Left renal cortex interstitium (tissue), 4 donors: ENCODE measurements around the gene IRF8. TPM values are rescaled to one million over a fixed set of nuclear protein-coding genes. Genes with fewer than 3 reads are reported as not detected.
"Not testable (repeated sequence)": the region's sequence is repeated elsewhere in the genome, so short reads cannot be mapped to it uniquely, and the experiment has no call there.

Experiments
- DNase-seq, 4 donors: peaks; one replicate each; pipeline ENCODE4 v3.0.0-alpha.2; 2013; ENCODE audit warnings: low read depth in 4 of 4, low spot score in 2 of 4, missing footprints in 1 of 4
- polyA plus RNA-seq, 4 donors: library from polyadenylated mRNA; unstranded; fragments of 120-200 nt; gene quantifications; one replicate each; pipeline ENCODE4 v1.2.1, GENCODE V29; 2013; ENCODE audit not compliant: insufficient read length in 4 of 4

IRF8 gene
- polyA plus RNA-seq, 4 donors: 3.9 to 6.6 (median 5.8) TPM

- no peak for DNase-seq
These were observed 31.8 kb upstream of the IRF8 start for GRCh38 chr16:85867189-85867588.

- DNase-seq: no peak
These were observed 30.5 kb upstream of the IRF8 start for GRCh38 chr16:85868495-85868894.

- no peak for DNase-seq
These were observed 29.8 kb upstream of the IRF8 start for GRCh38 chr16:85869206-85869605.

DNA sequence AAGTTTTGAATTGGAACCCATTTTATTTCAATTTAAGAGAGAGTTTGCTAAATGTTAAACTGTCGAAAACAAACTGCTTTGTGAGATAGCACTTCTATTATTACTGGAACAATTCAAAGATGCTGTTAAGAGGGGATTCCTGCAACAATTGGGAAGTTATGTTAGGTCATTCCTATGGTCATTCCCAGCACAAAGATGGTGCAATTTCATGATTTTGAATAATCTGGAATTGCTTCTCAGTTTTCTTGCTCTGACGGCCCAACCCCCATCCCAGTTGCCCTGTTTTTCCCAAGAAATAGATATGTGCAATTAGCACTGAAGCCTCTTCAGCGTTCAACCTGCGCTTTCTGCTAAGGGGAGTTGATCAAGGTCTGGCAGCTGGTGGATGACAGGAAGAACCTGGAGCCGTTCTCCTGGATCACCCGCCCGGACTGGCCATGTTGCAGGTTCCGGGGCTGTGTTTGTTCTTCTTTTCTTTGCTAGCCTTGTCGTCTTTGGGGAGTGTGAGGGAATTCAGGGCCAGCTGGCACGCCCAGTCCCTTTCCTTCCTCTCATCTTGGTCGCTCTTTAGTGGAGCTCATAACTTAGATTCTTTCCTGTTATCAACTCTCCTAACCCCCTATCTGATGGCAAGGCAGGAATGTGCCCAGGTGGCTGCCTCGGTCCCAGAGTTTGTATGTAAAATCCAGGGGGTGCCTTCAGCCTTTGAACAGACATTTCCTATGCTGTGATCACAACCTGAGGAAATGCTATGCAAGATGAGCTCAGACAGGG, 29.0 kb upstream of the IRF8 start:
- no peak for DNase-seq

DNA sequence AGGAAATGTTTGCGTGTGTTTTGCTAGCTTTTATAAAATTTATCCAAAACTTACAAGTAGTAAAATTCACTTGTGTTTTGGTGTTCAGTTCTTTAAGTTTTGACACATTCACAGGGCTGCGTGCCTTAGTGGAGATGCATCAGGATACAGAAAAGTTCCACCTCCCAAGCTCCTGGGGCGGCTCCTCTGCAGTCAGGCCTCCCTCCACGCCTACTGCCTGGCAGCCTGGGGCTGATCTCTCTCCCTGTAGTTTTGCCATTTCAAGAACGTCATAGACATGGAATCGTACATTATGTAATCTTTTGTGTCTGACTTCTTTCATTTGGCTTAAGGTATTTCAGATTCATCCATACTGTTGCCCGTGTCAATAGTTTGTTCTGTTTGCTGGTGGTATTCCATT, 27.2 kb upstream of the IRF8 start:
- DNase-seq: no peak

- no peak for DNase-seq
These were observed 26.2 kb upstream of the IRF8 start for GRCh38 chr16:85872734-85873133.

GRCh38 chr16:85873153-85873552, 25.8 kb upstream of the IRF8 start:
- DNase-seq: no peak

DNA sequence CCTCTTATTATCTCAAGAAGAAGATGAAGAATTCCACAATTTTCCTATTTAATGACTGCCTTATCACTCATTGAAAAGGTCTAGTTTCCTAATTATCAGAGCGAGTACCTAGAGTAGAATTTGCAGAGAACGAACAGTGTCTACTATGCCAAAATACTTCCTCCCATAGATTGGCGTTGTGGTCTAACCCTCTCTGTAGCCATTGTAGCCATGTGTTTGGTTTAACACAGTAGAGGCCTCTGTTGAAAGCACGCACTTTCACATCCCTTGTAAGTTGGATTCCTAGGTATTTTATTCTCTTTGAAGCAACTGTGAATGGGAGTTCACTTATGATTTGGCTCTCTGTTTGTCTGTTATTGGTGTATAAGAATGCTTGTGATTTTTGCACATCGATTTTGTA, 24.9 kb upstream of the IRF8 start:
- DNase-seq: not testable (repeated sequence)

DNA sequence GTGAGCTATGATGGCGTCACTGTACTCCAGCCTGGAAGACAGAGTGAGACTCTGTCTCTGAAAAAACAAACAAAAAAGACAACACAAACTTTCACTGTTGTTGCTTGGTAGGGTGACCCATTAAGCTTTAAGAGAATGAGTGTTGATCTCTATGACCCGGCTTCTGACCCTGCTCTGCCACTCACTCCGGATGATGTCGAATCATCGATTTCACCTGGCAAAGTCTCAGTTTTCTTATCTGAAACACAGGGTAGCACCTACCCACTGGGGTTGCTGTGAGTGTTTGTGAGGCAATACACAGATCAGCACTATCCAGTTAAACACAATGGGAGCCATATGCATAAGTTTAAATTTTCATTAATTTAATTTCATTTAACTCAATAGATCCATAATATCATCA, 20.6 kb upstream of the IRF8 start:
- no peak for DNase-seq

DNA sequence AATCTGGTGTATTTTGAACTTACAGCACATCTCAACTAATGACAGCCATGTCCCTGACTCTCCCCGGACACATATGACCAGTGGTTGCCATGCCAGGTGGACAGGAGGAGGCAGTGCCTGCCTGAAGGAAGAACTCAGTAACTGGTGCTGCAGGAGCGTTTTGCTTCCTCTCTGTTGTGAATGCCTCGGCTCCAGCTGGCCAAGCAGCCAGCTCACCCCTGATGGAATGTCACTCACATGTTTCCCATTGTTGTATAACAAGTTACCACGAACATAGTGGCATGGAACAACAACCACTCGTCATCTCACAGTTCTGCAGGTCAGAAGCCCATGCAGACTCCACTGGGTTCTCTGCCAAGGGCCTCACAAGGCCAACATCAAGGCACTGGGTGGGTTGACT, 20.1 kb upstream of the IRF8 start:
- DNase-seq: no peak

- DNase-seq: no peak
These were observed 19.4 kb upstream of the IRF8 start for GRCh38 chr16:85879549-85879948.

- no peak for DNase-seq
These were observed 18.8 kb upstream of the IRF8 start for GRCh38 chr16:85879975-85880831.

- DNase-seq: no peak
These were observed 18.1 kb upstream of the IRF8 start for GRCh38 chr16:85880861-85881260.

- DNase-seq: no peak
These were observed 17.5 kb upstream of the IRF8 start for GRCh38 chr16:85881436-85881835.

- no peak for DNase-seq
These were observed 16.7 kb upstream of the IRF8 start for GRCh38 chr16:85882181-85882810.

DNA sequence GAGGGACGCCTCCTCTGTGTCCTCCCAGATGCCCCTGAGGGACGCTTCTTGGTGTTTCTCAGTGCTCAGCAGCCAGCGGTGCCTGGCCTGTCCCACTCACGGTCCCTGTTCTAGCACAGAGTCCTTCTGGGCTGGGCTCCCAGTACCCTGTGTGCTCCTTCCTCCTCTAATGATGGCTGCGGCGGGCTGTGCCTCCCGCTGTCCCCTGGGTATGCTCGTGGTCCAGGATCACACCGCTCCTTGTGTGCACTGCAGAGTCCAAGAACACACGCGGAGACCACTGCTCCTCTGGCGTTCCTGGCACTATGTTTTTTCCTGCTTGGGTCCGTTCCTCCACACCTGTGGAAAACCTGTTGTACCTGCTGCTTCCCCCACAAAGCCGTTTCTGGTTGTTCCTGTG, 15.1 kb upstream of the IRF8 start:
- no peak for DNase-seq

DNA sequence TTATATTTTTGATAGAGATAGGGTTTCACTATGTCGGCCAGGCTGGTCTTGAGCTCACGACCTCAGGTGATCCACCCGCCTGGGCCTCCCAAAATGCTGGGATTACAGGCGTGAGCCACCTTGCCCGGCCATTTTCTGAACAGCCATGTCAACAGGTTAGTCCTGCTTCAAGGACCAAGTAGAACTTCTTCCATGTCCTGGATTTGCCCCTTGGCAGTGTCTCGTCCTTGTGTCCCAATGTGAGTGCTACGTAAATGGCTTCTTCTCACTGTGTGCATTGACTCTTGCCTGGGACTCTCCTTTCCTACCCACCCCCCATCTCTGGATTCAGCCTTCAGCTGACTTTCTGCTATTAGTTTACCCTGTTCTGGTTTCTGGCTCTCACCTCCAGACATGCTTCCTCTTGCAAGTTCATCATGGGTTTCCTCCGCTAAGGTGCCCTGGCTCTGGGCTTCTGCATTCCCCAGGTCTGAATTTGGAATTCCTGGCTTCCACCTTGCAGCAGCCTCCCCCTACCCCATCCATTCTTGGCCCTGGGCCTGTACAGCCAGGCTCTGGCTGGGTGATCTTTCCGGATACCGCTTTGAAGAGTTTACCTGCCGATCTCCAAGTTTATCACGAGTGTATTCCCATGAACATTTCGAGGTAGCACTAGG, 14.0 kb upstream of the IRF8 start:
- DNase-seq: no peak

DNA sequence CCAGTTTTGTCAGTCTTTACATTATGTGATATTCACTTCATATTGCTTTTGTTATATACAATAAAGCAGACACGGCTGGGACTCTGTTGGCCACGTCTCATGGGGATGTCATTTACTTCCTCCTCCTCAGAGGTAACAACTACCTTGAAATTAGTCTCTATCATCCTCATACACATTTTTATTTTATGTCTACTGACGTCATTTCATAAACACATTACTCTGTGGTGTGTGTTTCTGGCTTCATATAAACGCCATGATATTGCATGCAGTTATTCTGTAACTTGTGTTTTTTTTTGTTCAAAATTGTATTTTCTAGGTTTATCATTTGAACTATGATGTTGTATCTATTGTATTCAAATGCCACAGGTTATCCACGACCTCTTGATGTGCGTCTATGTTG, 13.4 kb upstream of the IRF8 start:
- DNase-seq: no peak

DNA sequence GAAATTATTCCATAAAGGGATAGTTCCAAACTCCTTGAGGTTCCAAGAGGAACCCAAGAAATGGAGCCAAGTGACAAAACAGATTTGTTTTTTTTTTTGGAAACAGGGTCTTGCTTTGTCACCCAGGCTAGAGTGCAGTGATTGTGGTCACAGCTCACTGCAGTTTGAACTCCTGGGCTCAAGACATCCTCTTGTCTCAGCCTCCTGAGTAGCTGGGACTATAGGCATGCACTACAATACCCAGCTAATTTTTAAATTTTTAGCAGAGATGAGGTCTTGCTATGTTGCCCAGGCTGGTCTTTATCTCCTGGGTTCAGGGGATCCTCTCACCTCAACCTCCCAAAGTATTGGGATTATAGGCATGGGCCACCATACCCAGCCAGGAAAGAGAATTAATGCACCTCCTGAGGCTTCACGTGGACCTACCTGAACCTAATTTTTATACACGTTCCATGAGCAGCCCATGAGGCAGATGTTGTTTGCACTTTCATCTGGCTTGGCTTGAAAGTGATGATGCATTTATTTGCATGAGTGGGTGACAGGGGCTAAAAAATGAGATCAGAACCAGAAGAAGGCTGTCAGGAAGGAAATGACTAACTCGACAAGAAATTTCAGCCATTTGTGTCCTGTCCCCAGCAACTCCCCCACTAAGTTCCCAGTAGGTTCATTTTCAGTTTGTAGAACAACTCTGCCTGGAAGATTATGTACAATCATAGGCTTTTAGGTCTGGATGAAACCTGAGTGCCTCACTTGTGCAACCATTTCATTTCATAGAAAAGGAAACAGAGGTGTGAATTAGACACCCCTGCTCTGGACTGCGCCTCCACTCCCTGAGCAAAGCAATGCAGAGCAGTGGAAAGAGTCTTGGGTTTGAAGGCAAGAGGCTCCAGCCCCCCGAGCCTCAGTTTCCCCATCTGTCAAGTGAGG, 10.3 kb upstream of the IRF8 start:
- no peak for DNase-seq
